SK-N-SH (cell line): Measurements from ENCODE around the gene MRPS26. TPM values are rescaled to one million over a fixed set of nuclear protein-coding genes. Genes with fewer than 3 reads are reported as not detected.

Experiments
- CTCF ChIA-PET: fragments of 300-600, 350-600 bp; formaldehyde crosslinking; extraction: SDS; loops from one replicate; lab custom pipeline; 2021; lab: Yijun Ruan, JAX
- POLR2A ChIA-PET: fragments of 350-600 bp; sonication (Branson Sonifier 250); formaldehyde crosslinking; extraction: SDS; loops from one replicate; lab custom pipeline; 2020; ENCODE audit warnings: antibody characterized with exemption, inconsistent platforms; lab: Yijun Ruan, JAX
- DNase-seq: peaks from one replicate; pipeline ENCODE4 v3.0.0; 2012
- H2AFZ ChIP-seq: fragments of 200-600 bp; sonication (generic); 2 replicates; pipeline ENCODE4 v1.8.1; 2016; ENCODE audit warnings: antibody characterized with exemption, mild to moderate bottlenecking, low read depth
- H3F3A ChIP-seq: fragments of 200-600 bp; sonication (generic); replicated peaks from 2 replicates; pipeline ENCODE3; 2016; ENCODE audit warnings: antibody characterized with exemption, mild to moderate bottlenecking; ENCODE audit not compliant: insufficient read depth
- H3K27ac ChIP-seq, 2 experiments: fragments of 200-500 bp in 1 of 2; fragments of 200-600 bp in 1 of 2; sonication (Bioruptor generic) in 1 of 2; sonication (generic), shearing (Covaris generic) in 1 of 2; 2 replicates each; pipeline versions ENCODE4 v1.5.1 to v1.6.1; 2014 to 2016; ENCODE audit warnings: low read depth in 2 of 2, inconsistent platforms in 1 of 2, low read length in 1 of 2, mild to moderate bottlenecking in 1 of 2, mixed read lengths in 1 of 2
- H3K27me3 ChIP-seq: fragments of 200-600 bp; sonication (generic), shearing (Covaris generic); 2 replicates; pipeline ENCODE4 v1.6.1; 2016; ENCODE audit warnings: mixed run types; ENCODE audit not compliant: insufficient read depth
- H3K36me3 ChIP-seq, 2 experiments: fragments of 200-500 bp in 1 of 2; fragments of 200-600 bp in 1 of 2; sonication (Bioruptor generic) in 1 of 2; sonication (generic) in 1 of 2; replicated peaks in 1 of 2; 2 replicates each; pipeline versions ENCODE3 to v1.5.1; 2014 to 2016; ENCODE audit warnings: low read length in 1 of 2, mild to moderate bottlenecking in 1 of 2; ENCODE audit not compliant: insufficient read depth in 2 of 2, control insufficient read depth in 1 of 2
- H3K4me1 ChIP-seq, 2 experiments: fragments of 200-500 bp in 1 of 2; fragments of 200-600 bp in 1 of 2; sonication (Bioruptor generic) in 1 of 2; sonication (generic), shearing (Covaris generic) in 1 of 2; 2 replicates each; pipeline versions ENCODE4 v1.5.1 to v1.6.1; 2014 to 2016; ENCODE audit warnings: low read depth in 1 of 2, low read length in 1 of 2, mixed run types in 1 of 2; ENCODE audit not compliant: insufficient read depth in 2 of 2, control insufficient read depth in 1 of 2
- H3K4me2 ChIP-seq: fragments of 200-600 bp; sonication (generic), shearing (Covaris generic); 2 replicates; pipeline ENCODE4 v1.6.1; 2017; ENCODE audit warnings: mixed run types
- H3K4me3 ChIP-seq, 2 experiments: fragments of 200-500 bp in 1 of 2; fragments of 200-600 bp in 1 of 2; sonication (Bioruptor generic) in 1 of 2; sonication (generic), shearing (Covaris generic) in 1 of 2; 2 replicates each; pipeline versions ENCODE4 v1.5.1 to v1.8.1; 2014 to 2016; ENCODE audit warnings: low read depth in 2 of 2, inconsistent platforms in 1 of 2, low read length in 1 of 2, mild to moderate bottlenecking in 1 of 2, mixed read lengths in 1 of 2, moderate library complexity in 1 of 2
- H3K79me2 ChIP-seq: fragments of 200-600 bp; sonication (generic); 2 replicates; pipeline ENCODE4 v1.8.1; 2017; ENCODE audit warnings: mild to moderate bottlenecking; ENCODE audit not compliant: insufficient read depth
- H3K9ac ChIP-seq: fragments of 200-600 bp; sonication (generic); 2 replicates; pipeline ENCODE4 v1.6.1; 2017; ENCODE audit warnings: mixed run types
- H3K9me2 ChIP-seq: fragments of 200-600 bp; sonication (generic); 2 replicates; pipeline ENCODE4 v1.6.1; 2017; ENCODE audit warnings: mixed run types
- H3K9me3 ChIP-seq: fragments of 200-600 bp; sonication (generic); 2 replicates; pipeline ENCODE4 v1.6.1; 2017; ENCODE audit warnings: mixed run types, mild to moderate bottlenecking, moderate library complexity
- H4K20me1 ChIP-seq: fragments of 200-600 bp; sonication (generic); 2 replicates; pipeline ENCODE4 v1.6.1; 2017; ENCODE audit warnings: mild to moderate bottlenecking, mixed run types; ENCODE audit not compliant: insufficient read depth
- CTCF ChIP-seq: fragments of 200-600 bp; sonication (generic); IDR thresholded peaks from 2 replicates; pipeline ENCODE4 v1.6.1; 2017; ENCODE audit warnings: antibody characterized with exemption, mild to moderate bottlenecking, moderate library complexity
- FOXM1 ChIP-seq: IDR thresholded peaks from 2 replicates; pipeline ENCODE4 v1.4.0; 2012; ENCODE audit warnings: low read depth, mild to moderate bottlenecking
- JUND ChIP-seq: IDR thresholded peaks from 2 replicates; pipeline ENCODE4 v1.4.0; 2012
- MEF2A ChIP-seq: IDR thresholded peaks from 2 replicates; pipeline ENCODE4 v1.4.0; 2012; ENCODE audit warnings: low read depth, borderline replicate concordance
- NFIC ChIP-seq: IDR thresholded peaks from 2 replicates; pipeline ENCODE4 v1.4.0; 2012; ENCODE audit warnings: borderline replicate concordance
- NRF1 ChIP-seq: IDR thresholded peaks from 2 replicates; pipeline ENCODE4 v1.6.1; 2012; ENCODE audit warnings: low read depth, mild to moderate bottlenecking, low read length
- RAD21 ChIP-seq: IDR thresholded peaks from 2 replicates; pipeline ENCODE4 v1.6.1; 2012; ENCODE audit warnings: mild to moderate bottlenecking, low read length
- RCOR1 ChIP-seq: fragments of 150-350 bp; IDR thresholded peaks from 2 replicates; pipeline ENCODE4 v1.6.1; 2017; ENCODE audit warnings: antibody characterized with exemption, low read length
- REST ChIP-seq: IDR thresholded peaks from 2 replicates; pipeline ENCODE4 v1.6.1; 2012; ENCODE audit warnings: mild to moderate bottlenecking, low read depth, low read length, moderate library complexity
- SIN3A ChIP-seq: IDR thresholded peaks from 2 replicates; pipeline ENCODE4 v1.6.1; 2012; ENCODE audit warnings: low read depth, mild to moderate bottlenecking, low read length, moderate library complexity, borderline replicate concordance
- TAF1 ChIP-seq: IDR thresholded peaks from 2 replicates; pipeline ENCODE4 v1.6.1; 2012; ENCODE audit warnings: low read depth, mild to moderate bottlenecking, low read length, moderate library complexity, borderline replicate concordance
- WGBS: methylation state at CpG from one replicate; pipeline ENCODE4 v1.1.6; 2017; ENCODE audit warnings: low lambda C conversion rate; 5-methylcytosine and 5-hydroxymethylcytosine counted together
- polyA plus RNA-seq, 3 experiments: library from polyadenylated mRNA; depleted of rRNA; stranded (reverse); fragments of >200 nt; gene quantifications; 2 replicates each; pipeline ENCODE4 v1.2.3, GENCODE V29; 2012
- TF ChIP-seq, protein P1 (sequence below): fragments of 150-350 bp; IDR thresholded peaks from 2 replicates; pipeline ENCODE4 v1.6.1; 2017; ENCODE audit warnings: antibody characterized with exemption, low read length, low read depth, borderline replicate concordance
- TF ChIP-seq, protein P2 (sequence below): fragments of 150-350 bp; IDR thresholded peaks from 2 replicates; pipeline ENCODE4 v1.6.1; 2016; ENCODE audit warnings: mild to moderate bottlenecking, low read depth, low read length
- TF ChIP-seq, protein P3 (sequence below): IDR thresholded peaks from 2 replicates; pipeline ENCODE4 v1.4.0; 2012; ENCODE audit warnings: low read depth, borderline replicate concordance

MRPS26 gene
- polyA plus RNA-seq, 1 of the 3 experiments (the other 2 are of a cell fraction) = 152 TPM

GRCh38 chr20:3088031-3088430 is 42.2 kb downstream of the MRPS26 start:
- H3K27ac ChIP-seq = no peak overlapping the region
- H3K9me2 ChIP-seq = no peaks in the 10 kb centered on the region
- no peaks in the 10 kb centered on the region for H3K9me3 ChIP-seq
- H4K20me1 ChIP-seq = no peaks in the 10 kb centered on the region
- H3K4me3 ChIP-seq = no peak overlapping the region
- ChIA-PET POLR2A (no interaction called here), CTCF (interaction anchor here (0.6 to 1.2 kb wide), 2 partner anchors 8 to 20 kb away, joined by 3 to 4 read pairs; no protein-coding TSS in a partner anchor)
- WGBS = 74% methylated on average over 4 of the region's 7 CpGs
- TF ChIP-seq, protein P1, sequence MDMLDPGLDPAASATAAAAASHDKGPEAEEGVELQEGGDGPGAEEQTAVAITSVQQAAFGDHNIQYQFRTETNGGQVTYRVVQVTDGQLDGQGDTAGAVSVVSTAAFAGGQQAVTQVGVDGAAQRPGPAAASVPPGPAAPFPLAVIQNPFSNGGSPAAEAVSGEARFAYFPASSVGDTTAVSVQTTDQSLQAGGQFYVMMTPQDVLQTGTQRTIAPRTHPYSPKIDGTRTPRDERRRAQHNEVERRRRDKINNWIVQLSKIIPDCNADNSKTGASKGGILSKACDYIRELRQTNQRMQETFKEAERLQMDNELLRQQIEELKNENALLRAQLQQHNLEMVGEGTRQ = no peak
- H3K9ac ChIP-seq = no peak overlapping the region
- no peak for DNase-seq
- no peak overlapping the region for H2AFZ ChIP-seq
- no peaks in the 10 kb centered on the region for H3K27me3 ChIP-seq
- H3K4me2 ChIP-seq = no peak overlapping the region
- no peaks in the 10 kb centered on the region for H3K4me1 ChIP-seq
- no peaks in the 10 kb centered on the region for H3K36me3 ChIP-seq
- H3K79me2 ChIP-seq = no peaks in the 10 kb centered on the region
- no peaks in the 10 kb centered on the region for H3F3A ChIP-seq

DNA sequence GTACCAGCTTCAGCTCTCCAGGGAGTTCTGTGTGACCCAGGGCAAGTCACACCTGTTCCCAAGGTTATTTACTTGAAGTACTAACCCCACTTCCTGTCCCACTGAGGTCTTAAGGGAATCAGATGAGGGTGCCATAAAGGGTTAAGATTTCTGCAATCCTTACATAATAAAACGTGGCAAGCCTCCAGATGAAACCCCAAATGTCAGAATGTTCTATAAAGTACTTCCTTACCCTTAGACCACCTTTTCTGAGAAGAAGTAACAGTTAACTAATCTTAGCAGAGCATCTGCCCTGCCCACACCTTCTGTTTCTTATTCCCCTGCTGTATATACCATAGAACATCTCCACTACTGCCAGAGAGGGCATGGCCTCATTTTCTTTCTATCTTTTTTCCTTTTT is 44.7 kb downstream of the MRPS26 start:
- CTCF ChIA-PET = no interaction called here

More for the DNA sequence above, 44.7 kb downstream of the MRPS26 start:
- Histone ChIP-seq H3K36me3 (no peaks in the 10 kb centered on the region), H2AFZ (no peak overlapping the region), H3K4me2 (no peak overlapping the region), H3K79me2 (no peaks in the 10 kb centered on the region), H3K4me1 (no peaks in the 10 kb centered on the region), H3K27ac (no peak overlapping the region), H3K27me3 (no peaks in the 10 kb centered on the region), H3K4me3 (no peak overlapping the region), H3F3A (no peaks in the 10 kb centered on the region), H4K20me1 (no peaks in the 10 kb centered on the region), H3K9me3 (no peaks in the 10 kb centered on the region), H3K9ac (no peak overlapping the region), H3K9me2 (no peaks in the 10 kb centered on the region)
- no peak for TF ChIP-seq NFIC
- TF ChIP-seq SIN3A = no peak
- TF ChIP-seq RAD21 = no peak
- TF ChIP-seq REST = no peak
- no peak for TF ChIP-seq JUND
- TF ChIP-seq RCOR1 = no peak
- TF ChIP-seq NRF1 = no peak
- no peak for TF ChIP-seq MEF2A
- TF ChIP-seq, protein P2, sequence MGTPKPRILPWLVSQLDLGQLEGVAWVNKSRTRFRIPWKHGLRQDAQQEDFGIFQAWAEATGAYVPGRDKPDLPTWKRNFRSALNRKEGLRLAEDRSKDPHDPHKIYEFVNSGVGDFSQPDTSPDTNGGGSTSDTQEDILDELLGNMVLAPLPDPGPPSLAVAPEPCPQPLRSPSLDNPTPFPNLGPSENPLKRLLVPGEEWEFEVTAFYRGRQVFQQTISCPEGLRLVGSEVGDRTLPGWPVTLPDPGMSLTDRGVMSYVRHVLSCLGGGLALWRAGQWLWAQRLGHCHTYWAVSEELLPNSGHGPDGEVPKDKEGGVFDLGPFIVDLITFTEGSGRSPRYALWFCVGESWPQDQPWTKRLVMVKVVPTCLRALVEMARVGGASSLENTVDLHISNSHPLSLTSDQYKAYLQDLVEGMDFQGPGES = no peak
- TF ChIP-seq TAF1 = no peak
- no peak for TF ChIP-seq FOXM1
- TF ChIP-seq CTCF = no peak
- TF ChIP-seq, protein P3, sequence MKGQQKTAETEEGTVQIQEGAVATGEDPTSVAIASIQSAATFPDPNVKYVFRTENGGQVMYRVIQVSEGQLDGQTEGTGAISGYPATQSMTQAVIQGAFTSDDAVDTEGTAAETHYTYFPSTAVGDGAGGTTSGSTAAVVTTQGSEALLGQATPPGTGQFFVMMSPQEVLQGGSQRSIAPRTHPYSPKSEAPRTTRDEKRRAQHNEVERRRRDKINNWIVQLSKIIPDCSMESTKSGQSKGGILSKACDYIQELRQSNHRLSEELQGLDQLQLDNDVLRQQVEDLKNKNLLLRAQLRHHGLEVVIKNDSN = no peak
- 0% methylated on average over 1 of the region's 1 CpG for WGBS
- POLR2A ChIA-PET = no interaction called here
- DNase-seq = no peak
